AG08396 (cell line): ENCODE measurements around the gene ACBD6.
"Not testable (repeated sequence)": the region's sequence is repeated elsewhere in the genome, so short reads cannot be mapped to it uniquely, and the experiment has no call there.

Source experiments
- DNase-seq: peaks from one replicate; pipeline ENCODE4 v3.0.0; 2012; ENCODE audit warnings: low spot score, mixed read lengths

The ACBD6 gene

DNA sequence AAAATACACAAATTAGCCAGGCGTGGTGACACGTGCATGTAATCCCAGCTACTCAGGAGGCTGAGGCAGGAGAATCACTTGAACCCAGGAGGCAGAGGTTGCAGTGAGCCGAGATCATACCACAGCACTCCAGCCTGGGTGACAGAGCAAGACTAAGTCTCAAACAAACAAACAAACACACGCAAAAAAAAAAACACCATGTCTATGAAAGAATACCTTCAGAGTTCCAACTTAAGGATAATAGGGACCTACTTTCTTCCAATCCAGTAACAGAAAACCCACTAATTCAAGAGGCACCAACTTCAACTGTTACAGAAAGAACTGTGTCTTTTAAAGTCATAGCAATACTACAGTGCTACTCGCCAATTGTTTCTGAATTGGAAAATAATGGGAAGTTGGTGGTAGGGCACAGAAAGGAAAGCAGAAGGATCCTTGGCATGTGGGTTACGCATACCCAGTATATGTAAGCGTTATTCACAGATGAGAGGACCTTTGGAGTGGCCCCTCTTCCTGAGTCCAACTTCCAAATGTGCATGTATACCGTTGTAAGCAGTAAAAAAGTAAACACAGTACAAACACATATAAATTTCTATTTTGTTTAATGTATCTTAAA, 87.0 kb downstream of the ACBD6 start:
- no peak for DNase-seq

DNA sequence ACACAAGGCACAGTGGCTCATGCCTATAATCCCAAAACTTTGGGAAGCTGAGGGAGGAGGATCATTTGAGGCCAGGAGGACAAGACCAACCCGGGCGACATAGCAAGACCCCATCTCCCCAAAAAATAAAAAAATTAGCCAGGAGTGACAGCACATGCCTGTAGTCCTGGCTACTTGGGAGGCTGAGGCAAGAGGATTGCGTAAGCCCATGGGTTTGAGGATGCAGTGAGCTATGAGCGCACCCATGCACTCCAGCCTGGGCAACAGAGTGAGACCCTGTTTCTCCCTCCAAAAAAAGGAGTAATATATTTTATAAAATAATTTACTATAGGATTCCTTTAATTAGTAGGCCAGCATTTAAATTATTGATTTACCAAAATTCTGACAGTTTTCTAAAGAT, 89.8 kb downstream of the ACBD6 start:
- no peak for DNase-seq

DNA sequence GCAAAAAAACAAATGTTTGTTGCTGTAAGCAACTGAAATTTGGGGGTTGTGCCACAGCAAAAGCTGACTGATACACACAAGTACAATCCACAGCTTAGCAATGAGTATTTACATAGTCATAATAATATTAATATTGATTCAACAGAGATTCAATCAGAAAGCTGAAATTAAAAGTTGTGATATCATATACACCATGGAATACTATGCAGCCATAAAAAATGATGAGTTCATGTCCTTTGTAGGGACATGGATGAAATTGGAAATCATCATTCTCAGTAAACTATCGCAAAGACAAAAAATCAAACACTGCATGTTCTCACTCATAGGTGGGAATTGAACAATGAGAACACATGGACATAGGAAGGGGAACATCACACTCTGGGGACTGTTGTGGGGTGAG, 94.2 kb downstream of the ACBD6 start:
- DNase-seq, result not testable (repeated sequence)

DNA sequence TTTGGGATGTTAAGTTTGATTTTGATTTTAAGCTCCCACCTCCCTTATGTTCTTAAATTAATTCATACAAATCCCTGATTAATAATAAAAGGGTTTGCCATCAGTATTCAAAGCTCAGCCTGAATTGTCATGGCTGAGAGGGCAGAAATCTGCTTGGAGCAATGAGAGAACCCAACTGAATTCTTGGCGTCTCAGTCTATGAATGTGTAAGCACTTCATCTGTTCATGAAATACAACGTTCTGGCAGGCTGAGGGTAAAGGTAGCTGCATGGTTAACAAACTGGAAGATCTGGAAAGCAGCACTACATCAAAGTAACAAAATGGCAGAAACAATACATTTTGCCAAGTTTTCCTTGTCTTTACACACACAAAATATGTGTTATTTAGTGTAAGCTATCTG, 95.3 kb downstream of the ACBD6 start:
- no peak for DNase-seq

DNA sequence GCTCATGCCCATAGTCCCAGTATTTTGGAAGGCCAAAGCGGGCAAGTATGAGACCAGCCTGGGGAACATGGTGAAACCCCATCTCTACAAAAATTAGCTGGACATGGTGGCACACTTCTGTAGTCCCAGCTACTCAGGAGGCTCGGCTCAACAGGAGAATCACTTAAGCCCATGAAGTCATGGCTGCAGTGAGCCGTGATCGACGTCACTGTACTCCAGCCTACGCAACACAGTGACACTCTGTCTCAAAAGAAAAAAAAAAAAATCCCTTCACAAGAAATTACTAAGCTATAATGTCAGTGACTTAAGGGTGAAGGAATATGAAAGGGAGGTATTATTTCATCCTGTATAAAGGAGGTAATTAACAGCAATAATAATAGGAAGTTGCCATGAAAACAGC, 99.8 kb downstream of the ACBD6 start:
- DNase-seq, result no peak

DNA sequence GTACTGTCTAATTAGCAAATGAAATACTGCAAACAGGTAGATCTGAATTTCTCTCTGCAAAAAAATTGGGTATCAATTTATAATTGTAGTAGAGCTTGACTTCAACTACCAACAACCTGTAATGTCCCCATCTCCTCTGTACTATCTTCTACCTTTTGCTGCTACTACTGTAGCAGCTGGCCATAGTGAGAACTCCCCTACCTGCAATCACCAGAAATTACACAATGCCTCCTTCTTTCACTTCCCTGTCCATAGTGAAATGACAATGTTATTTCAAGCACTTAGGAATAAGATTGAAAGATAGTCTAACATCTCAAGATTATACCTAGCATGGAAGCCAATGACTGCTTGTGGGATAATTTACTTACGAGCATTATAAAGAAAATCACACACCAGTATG, 100.4 kb downstream of the ACBD6 start:
- no peak for DNase-seq

DNA sequence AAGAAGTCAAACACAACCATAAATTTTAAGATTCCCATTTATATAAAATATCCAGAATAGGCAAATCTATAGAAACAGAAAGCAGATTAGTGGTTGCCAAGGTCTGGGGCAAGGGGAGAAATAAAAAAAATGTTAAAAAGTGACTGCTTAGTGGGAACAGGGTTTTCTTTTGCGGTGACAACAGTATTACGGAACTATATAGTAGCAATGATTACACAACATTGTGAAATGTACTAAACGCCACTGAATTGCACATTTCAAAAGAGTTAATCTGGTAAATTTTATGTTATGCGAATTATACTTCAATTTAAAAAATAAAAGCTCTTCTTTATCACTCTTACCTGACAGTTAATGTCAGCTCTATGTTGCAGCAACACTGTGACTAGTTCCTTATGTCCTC, 105.2 kb downstream of the ACBD6 start:
- no peak for DNase-seq

DNA sequence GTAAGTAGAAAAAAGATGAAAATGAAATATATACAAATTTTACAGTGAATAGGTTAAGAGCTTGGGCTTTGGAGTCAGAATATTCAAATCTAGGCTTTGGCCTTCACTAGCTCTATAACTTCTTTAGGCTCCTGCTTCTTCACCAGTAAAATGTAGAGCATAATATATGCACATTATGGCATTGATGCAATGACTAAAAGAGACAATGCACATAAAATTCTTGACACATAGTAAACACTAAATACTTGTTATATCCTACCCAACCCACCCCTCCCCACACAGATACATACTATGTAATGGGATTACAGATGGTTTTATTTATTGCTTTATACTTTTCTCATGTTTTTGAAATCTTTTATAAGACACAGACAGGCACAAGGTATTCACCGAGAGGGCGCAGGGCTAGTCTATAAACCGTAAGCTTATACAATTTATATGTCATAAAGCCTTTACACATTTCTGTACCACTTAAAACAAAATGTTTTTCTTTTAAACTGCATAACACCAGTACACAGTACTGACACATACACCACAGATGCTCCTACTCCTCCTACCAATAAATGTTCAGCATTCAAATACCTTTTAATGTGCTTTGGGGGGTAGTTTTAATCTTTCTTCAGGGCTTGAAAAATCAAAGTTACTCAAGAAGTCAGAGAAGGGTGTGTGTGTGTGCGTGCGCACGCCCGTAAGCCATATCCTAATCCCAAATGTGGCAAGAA, 109.8 kb downstream of the ACBD6 start:
- DNase-seq, result no peak

DNA sequence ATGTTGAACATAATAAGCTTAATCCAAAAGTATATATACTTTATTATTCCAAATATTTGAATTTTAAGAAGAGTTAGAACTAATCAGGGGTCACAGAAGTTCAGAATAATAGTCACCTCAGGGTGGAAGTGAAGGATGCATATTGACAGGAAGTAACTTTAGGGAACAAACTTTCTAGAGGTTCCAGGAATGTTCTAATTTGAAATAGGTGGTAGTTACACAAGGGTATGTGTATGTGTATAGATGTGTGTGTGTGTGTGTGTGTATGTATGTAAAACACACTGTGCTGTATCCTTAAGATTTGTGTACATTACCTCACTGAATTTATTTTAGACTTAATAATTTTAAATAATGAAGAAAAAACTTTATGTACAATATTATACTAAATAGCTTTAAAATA, 110.4 kb downstream of the ACBD6 start:
- no peak for DNase-seq

DNA sequence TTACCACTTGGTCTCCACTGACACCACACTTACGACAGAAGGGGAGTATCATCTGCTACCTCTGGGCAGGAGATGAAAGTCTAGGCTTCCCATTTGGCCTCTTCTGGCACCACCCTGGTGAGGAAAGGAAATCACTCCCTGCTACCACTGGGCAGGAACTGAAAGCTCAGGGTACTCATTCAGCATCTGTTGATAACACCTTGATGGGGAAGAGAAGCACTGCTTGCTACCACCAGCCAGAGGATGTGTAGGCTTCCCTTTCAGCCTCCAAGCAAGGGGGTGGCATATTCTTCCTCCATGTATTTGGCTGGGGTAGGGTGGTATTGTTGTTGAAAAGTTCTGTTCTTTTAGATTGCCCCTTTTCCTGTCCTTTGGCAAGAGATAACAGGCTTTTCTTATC, 115.0 kb downstream of the ACBD6 start:
- no peak for DNase-seq

DNA sequence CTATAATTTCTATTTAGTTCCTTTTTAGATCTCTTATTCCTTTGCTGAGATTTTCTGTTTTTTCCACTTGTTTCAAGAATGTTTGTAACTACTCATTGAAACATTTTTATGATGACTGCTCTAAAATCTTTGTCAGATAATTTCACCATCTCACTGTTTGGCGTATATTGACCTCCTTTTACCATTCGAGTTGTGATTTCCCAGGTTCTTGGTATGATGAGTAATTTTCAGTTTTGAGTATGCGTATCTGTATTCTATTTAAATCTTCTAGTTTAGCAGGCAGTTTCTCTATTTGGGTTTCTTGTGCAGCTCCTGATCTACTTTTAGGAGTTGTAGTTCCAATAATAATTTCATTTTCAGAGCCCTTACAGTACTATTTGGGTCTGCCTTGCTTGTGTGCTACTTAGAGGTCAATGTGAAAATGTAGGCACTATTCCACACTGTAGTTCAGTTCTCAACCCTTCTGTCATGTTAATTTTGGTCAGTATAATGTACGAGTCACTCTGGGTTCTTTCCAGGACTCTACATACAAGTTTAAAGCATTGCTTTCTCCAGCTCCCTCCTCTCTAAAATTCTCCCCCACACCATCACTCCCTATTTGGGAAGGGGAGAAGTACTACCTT, 115.5 kb downstream of the ACBD6 start:
- no peak for DNase-seq

DNA sequence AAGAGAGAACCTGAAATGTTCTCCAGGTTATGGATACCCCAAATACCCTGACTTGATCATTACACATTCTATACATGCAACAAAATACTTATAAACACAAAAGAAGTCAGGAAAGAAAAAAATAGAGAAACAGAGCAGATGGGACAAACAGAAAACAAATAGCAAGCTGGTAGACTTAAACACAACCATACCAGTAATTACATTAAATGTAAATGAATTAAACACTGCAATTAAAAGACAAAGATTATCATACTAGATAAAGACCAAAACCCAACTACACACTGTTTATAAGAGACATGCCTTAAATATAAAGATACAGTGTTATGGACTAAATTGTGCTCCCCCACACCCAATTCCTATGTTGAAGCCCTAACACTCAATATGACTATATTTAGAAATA, 117.2 kb downstream of the ACBD6 start:
- no peak for DNase-seq

DNA sequence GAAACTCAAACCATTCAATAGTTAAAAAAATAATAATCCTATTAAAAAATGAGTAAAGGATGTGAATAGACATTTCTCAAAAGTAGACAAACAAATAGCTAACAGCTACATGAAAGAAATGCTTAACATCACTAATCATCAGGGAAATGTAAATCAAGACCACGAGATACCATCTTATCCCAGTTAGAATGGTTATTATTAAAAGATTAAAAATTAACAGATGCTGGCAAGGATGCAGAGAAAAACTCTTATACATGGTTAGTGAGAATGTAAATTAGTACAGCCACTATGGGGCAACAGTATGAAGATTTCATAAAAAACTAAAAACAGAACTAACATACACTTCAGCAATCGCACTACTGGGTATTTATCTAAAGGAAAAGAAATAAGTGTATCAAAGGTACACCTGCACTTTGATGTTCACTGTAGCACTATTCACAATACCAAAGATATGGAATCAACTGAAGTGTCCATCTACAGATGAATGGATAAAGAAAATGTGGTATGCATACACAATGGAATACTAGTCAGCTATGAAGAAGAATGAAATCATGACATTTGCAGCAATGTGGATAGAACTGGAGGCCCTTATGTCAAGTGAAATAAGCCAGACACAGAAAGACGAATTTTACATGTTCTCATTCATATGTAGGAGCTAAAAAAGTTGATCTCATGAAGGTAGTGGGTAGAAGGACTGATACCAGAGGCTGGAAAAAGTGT, 117.9 kb downstream of the ACBD6 start:
- no peak for DNase-seq

DNA sequence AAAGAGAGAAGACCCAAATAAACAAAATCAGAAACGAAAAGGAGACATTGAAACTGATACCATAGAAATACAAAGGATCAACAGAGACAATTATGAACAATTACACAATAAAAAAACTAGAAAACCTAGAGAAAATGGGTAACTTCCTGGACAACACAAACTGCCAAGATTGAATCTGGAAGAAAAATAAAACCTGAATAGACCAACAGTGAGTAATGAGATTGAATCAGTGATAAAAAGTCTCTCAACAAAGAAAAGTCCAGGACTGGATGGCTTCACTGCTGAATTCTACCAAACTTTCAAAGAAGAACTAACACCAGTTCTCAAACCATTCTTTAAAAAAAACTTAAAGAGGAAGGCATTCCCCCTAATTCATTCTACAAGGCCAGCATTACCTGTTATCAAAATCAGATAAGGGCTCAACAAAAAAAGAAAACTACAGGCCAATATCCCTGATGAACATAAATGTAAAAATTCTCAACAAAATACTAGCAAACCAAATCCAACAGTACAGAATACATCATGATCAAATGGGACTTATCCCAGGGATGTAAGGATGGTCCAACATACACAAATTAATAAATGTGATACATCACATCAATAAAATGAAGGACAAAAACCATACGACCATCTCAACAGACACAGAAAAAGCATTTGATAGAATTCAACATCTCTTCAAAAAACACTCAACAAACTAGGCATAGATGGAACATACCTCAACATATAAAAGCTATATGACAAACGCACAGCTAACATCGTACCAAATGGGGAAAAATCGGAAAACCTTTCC, 119.9 kb downstream of the ACBD6 start:
- no peak for DNase-seq

DNA sequence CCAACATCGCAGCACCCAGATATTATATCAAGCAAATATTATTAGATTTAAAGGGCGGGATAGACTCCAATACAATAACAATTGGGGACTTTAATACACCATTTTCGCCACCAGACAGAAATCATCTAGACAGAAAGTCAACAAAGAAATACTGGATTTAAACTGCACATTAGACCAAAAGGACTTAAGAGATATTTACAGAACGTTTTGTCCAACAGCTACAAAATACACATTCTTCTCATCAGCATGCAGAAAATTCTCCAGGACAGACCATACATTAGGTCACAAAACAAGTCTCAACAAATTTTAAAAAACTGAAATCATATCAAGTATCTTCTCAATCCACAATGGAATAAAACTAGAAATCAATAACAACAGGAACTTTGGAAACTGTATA, 121.2 kb downstream of the ACBD6 start:
- DNase-seq, result no peak

DNA sequence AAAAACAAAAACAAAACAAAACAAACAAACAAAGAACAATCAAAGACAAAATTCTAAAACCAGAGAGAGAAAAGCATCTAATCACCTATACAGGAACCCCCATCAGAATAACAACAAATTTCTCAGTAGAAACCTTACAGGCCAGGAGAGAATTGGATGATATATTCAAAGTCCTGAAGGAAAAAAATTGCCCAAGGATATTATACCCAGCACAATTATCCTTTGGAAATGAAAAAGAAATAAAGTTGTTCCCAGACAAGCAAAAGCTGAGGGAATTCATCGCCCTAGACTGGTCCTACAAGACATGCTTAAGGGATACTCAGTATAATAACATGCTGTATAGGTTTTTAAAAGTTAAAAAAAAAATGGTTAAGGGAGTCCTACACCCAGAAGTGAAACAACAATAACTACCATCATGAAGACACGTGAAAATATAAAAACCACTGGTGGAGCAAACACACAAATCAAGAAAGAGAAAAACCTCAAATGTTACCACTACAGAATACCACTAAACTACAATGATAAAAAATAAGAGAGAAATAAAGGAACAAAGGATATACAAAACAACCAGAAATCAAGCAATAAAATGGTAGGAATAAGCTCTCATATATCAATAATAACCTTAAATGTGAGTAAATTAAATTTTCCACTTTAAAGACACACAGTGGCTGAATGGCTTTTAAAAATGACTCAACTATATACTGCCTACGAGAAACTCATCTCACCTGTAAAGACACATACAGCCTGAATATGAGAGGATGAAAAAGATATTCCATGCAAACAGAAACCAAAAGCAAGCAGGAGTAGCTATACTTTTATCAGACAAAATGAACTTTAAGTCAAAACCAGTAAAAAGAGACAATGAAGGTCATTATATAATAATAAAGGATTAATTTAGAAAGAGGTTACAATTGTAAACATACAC, 121.9 kb downstream of the ACBD6 start:
- no peak for DNase-seq

DNA sequence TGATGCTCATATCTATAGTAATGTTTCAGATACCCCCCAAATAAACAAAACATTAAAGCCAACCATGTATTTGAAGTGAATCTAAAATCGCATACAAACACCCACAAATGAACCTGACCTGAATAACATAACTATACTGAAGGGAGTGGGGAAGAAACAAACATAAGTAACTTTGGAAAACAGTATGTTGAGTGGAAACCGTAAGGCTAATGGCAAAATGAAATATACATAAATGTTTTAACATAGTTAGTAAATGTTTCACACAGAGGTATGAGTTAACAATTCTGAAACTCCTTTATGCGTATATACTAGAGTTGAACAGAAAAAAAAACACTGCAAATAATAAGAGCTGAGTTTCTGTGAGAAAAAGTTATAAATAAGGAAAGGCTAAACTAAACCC, 125.6 kb downstream of the ACBD6 start:
- DNase-seq, result no peak

DNA sequence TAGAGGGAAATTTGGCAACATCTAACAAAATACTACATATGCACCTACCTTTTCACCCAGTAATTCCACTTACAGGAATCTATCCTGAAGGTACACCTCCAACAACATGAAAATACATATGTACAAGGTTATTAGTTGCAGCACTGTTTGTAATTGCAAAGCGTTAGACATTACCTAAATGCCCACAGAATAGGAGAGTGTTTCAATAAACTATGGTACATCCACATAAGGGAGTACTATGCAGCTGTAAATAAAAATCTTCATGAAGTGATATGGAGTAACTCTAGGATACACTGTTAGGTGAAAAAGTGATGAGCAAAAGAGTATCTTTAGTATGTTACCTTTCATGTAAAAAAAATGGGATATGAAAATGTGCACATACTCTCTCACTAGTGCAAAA, 126.1 kb downstream of the ACBD6 start:
- DNase-seq, result no peak

DNA sequence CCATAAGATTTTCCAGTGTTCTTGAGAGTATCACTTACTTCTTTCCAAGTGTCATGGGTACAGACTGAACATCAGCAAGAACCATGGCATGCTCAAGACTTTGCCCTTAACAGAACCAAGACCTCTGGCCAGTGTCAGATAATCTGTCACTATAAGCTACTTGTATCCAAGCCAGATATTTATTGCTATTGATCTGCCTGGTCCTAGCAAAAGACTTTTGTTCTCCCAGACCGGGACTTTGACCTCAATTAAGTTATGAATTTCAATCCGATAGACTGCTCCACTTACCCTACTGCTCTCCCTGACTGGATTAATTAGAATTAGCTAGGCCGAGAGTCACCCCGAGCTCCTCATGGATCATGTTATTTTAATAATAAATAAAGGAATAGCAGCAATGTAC, 129.6 kb downstream of the ACBD6 start:
- no peak for DNase-seq

DNA sequence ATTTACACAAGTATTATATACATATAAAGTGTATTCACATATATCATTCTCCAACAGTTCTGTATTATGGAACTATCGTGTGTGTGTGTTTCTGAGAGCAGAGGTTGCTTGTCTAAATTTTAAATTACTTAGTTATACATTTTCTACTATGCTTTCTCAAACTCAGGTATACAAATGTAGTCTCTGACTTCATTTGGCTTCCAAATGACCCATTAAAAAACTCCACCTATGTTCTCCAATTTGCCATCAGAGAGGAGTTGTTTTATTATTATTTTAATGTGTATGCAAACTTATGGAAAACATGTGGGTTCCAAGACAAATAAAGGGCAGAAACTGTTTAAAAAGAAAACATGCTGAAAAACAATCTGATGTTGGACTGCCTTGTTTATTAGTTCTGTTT, 131.8 kb downstream of the ACBD6 start:
- no peak for DNase-seq

DNA sequence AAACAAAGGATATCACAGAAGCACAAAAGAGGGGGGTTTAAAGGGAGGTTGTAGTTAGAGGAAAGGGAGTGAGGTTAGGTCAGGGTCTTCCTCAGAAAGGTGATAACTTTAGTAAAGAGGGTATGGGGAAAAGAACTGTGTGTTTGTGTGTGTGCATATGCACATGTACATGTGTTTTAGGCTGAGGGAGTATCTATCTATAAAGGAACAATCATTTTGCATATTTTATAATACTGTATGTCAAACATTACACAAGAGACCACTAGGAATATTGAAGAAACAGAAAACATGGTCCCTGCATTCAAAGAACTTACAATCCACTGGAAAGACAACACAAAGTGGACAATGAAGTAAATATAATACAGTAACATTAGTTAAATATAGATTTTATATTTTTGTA, 132.2 kb downstream of the ACBD6 start:
- DNase-seq, result no peak
